Measurements from ENCODE around the gene UNKL.

The UNKL gene, protein sequence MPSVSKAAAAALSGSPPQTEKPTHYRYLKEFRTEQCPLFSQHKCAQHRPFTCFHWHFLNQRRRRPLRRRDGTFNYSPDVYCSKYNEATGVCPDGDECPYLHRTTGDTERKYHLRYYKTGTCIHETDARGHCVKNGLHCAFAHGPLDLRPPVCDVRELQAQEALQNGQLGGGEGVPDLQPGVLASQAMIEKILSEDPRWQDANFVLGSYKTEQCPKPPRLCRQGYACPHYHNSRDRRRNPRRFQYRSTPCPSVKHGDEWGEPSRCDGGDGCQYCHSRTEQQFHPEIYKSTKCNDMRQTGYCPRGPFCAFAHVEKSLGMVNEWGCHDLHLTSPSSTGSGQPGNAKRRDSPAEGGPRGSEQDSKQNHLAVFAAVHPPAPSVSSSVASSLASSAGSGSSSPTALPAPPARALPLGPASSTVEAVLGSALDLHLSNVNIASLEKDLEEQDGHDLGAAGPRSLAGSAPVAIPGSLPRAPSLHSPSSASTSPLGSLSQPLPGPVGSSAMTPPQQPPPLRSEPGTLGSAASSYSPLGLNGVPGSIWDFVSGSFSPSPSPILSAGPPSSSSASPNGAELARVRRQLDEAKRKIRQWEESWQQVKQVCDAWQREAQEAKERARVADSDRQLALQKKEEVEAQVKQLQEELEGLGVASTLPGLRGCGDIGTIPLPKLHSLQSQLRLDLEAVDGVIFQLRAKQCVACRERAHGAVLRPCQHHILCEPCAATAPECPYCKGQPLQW

DNA sequence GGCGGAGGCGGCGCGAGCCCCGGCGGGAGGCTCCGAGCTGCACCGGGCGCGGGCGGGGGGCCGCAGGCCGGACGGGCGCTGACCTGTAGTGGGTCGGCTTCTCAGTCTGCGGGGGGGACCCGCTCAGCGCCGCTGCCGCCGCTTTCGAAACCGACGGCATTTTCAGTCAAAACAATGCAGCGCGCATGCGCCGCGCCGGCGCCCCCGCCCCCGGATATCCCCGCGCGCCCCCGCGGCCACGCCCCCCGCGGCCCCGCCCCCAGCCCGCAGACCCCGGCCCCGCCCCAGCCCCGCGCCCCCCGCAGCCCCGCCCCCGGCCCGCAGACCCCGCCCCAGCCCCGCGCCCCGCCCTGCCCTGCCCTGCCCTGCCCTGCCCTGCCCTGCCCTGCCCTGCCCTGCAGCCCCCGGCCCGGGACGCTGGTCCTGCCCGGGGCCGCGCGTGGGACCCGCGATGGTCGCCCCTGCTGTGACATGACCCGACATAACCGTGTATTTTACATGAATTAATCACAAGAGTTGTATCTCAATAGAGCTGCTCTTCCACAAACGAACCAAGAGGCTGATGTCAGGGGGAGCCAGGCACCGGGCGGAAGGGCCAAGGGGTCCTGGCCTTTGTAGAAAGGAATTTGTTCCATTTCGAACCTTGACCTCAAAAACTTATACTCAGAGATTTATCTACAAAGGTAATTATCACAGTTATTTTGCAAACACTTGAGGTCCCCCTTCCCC lies at the start of gene UNKL:
Gene UNKL, minus strand, starts transcription at position 173 of the 729 bp plus-strand sequence. Its CDS starts 13 bp downstream, at position 160.
- no peak for DNase-seq

- DNase-seq = no peak
Measured at GRCh38 chr16:1461146-1461545, 46.6 kb upstream of the UNKL start.

- DNase-seq = no peak
Measured at GRCh38 chr16:1460602-1461138, 46.2 kb upstream of the UNKL start.

DNA sequence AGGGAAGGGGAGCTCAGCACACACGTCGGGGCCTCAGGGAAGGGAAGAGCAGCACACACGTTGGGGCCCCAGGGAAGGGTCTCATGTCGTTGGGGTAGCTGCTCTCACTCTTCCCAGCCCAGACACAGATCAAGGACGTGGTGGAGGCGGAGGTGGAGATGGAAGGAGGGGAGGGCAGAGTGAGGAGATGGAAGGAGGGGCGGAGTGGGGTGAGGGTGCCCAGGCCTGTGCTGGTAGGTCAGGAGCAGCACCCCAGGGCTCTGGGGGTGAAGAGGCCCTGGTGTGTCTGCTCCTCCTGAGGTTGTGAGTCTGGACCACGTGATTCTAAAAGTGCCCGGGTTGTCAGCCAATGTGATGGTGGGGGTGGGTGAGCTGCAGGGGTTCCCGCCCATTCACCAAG lies 45.5 kb upstream of the UNKL start:
- DNase-seq = no peak

- no peak for DNase-seq
Measured at GRCh38 chr16:1458977-1459341, 44.5 kb upstream of the UNKL start.

DNA sequence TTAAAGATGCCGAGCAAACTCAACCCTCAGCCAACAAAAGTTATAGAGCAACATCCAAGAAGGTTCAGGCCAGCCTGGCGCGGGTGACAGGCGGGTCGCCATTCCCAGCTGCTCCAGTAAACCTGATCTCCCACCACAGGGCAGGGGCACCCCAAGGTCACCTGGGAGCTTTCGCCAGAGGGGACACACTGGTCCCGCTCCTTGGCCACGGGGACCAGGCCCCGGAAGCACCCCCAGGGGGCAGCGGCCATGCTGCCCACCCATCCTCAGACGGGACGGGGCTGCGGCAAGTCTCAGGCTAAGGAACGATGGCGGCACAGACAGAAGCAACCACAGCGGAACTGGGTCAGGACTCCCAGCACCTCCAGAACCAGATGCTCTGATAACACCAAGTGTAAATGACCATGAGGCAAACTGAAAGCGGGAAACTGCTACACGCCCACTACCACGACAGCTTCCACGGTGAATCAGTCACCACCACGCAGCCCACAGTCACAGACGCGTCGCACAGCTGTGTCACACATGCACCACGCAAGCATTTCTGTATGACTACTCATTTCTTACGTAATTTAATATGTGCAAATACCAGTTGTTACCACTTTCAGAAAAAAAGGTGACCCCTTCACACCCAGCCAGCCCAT lies 44.0 kb upstream of the UNKL start:
- DNase-seq = no peak

DNA sequence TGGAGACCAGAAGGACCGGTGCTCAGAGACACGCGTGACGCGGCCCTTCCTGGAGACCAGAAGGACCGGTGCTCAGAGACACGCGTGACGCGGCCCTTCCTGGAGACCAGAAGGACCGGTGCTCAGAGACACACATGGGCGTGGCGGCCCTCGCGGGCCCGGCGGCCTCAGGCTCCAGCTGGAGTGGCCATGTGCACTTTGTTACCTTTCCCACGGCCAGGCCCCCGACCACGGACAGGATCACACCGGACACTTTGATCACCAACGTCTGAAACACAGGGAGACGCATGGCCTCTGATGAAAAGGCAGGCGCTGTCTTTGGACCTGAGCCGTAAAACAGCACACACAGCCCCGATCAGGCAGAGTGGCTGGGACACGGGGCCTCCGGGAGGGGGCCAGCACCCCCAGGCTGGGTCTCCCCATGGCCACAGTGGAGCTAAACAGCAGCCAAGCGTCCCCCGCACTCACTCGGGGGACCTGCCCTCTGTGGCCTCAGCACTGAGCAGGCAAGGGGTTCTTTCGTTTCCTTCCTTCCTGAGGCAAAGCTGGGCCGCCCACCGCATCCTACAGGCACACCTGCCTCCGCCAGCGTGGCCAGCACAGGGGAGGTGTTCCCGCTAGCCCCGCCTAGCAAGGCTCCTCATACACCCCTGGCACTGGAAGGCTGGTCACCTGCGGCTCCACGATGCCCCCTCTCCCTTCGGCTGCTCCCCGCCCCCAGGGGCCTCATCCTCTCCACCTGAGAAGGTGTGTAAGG lies 43.2 kb upstream of the UNKL start:
- no peak for DNase-seq

GRCh38 chr16:1456951-1457350 lies 42.4 kb upstream of the UNKL start:
- DNase-seq = no peak

- DNase-seq = no peak
Measured at GRCh38 chr16:1455190-1456171, 41.0 kb upstream of the UNKL start.

GRCh38 chr16:1454561-1454960 lies 40.1 kb upstream of the UNKL start:
- no peak for DNase-seq

GRCh38 chr16:1453316-1453715 lies 38.8 kb upstream of the UNKL start:
- DNase-seq = no peak

DNA sequence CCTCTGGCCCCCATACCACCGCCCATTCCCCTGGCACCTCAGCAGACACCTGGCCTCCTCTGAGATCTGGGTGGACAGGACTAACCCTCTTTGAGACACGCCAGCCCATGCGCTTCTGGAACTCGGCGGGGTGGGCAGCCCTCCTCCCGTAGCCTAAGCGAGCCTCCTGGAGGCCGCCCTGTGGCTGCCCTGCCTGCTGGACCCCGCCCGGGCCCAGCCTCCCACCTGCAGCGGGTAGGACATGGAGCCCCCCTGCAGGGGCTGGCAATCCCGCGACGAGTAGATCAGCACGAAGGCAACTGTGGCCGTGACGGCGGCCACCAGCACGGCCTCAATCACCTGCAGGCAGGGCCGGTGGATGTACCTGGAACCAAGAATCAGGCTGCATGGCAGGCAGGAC lies 38.0 kb upstream of the UNKL start:
- DNase-seq = no peak

- DNase-seq = no peak
Measured at GRCh38 chr16:1451702-1452392, 37.3 kb upstream of the UNKL start.

DNA sequence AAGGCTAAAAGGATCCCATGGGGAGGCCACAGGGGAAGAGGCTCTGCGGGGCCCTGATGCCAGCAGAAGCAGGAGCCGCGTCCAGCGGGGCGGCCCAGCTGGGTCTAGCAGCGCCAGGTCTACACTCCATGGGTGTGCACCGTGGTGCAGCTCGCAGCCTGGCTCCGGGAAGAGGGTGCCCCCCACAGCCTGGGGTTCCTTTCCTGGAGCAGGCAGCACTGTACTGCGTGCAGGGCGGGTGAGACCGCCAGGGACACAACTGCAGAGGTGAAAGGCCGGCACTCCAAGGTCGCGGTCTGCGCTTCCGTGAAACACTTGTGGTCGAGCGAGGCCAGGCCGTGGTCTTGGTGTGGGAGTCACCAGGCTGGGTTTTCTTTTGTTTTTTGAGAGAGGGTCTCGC lies 36.3 kb upstream of the UNKL start:
- no peak for DNase-seq

GRCh38 chr16:1450218-1450617 lies 35.7 kb upstream of the UNKL start:
- DNase-seq = no peak

DNA sequence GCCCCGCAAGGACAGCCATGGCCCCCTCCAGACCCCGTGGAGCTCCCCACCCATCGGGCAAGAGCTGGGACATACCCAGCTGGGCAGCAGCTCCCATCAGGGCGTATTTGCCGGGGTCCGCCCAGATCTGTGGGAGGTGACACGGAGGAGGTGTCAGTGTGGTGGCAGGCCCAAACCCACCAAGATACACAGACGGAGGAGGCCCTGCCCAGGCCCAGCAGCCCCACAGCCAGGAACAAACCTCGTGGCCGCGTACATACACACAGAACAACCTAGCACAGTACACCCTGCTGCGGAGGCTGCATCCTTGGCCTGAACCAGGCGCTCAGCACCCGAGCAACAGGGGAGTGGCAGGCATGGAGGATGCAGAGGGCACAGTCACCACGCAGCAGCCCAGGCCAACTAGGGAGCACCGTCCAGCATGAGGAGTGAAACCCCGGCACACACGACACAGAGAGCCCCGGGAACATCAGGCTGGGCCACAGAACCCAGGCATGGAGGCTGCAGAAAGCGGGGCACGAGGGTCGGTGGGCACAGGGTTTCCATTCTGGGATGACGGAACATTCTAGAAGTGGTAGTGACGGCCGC lies 34.8 kb upstream of the UNKL start:
- DNase-seq = no peak

DNA sequence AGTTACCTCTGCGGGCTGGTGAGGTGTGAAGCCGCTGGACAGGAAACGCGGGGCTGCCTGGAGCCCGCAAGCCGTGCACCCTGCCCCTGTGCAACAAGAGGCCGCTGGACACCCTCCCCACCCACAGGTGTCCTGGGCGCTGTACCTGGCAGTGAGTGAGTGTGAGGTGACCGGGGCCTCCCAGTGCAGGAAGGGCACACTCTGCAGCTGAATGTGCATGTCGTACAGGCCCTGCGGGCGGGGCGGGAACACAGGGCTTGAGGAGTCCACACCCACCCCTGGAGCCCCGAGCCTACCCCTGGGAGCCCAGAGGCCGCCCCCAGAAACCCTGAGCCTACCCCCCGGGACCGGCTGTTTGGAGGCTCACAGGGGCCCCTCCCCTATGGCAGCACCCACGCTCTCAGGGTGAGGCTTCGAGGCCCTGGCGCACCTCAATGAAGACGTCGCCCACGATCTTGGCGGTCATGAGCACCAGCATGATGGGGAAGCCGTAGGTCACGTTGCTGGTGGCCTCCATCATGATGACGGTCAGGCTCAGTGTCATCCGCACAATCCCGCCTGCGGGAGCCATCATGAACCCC lies 34.1 kb upstream of the UNKL start:
- no peak for DNase-seq

- no peak for DNase-seq
Measured at GRCh38 chr16:1447965-1448364, 33.5 kb upstream of the UNKL start.

GRCh38 chr16:1446296-1447080 lies 32.0 kb upstream of the UNKL start:
- DNase-seq = no peak

Data from SIG-M5 (cell line).